Activated naive CD8-positive, alpha-beta T cell treated with anti-CD3 and anti-CD28 coated beads, Interleukin-2, amount 50 U/mL, for 16 hours (primary cell): ENCODE data around the gene ZSCAN5A.
A peak's percentile ranks its signal among the peaks of the same experiment; 100 is the strongest.
"Not testable (repeated sequence)": the region's sequence is repeated elsewhere in the genome, so short reads cannot be mapped to it uniquely, and the experiment has no call there.

ENCODE experiments used
- DNase-seq: peaks from one replicate; pipeline ENCODE4 v3.0.0-alpha.2; 2020; ENCODE audit warnings: low read depth, low spot score

ZSCAN5A gene

DNA sequence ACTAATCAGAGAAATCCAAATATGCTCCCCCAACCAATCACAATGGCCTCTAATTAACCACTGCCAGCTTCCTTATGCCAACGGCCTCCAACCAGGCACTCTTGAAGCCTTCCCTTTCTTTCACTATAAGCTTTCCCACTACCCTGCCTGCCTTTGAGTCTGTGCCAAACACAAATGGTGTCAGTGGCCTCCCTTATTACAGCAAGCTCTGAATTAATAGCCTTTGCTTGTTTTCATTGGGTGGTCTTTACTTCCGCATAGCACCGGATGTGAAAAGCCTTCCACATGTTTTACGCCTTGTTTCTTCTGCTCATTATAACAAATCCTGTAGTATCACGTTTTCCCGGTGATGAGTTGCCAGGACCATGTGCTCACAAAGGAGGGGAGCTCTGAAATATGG lies 43.5 kb downstream of the ZSCAN5A start:
- DNase-seq, result no peak

DNA sequence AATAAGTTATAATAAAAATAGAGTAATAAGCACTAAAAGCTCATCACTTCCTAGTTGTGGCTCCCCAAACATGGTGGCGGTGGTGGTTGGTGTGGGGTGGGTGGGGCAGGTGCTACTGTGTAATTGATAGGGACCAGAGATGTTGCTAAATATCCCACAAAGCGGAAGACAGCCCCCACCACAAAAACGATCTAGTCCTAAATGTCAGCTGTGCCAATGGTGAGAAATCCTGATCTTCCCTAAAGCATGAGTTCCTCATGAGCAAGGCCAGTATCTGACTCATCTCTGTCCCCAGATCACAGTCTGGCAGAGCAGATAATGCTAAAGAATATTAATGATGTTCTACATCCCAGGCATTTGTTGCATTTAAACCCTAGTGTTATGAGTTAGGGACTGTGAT lies 44.0 kb downstream of the ZSCAN5A start:
- DNase-seq, result no peak

DNA sequence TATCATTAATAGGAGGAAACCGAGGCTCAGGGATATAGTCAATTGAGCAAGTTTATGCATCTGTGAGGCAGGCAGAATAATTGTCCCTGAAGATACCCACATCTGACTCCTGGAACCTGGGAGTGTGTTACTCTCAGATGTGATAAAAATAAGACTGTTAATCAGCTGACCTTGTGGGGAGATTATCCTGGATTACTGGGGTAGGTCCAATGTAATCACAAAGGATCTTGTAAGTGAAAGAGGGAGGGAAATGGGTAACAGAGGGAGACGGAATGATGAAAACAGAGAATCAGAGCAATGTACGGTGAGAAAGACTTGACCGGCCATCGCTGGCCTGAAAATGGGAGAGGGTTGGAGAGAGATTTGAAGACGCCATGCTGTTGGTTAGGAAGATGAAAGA lies 45.3 kb downstream of the ZSCAN5A start:
- no peak for DNase-seq

DNA sequence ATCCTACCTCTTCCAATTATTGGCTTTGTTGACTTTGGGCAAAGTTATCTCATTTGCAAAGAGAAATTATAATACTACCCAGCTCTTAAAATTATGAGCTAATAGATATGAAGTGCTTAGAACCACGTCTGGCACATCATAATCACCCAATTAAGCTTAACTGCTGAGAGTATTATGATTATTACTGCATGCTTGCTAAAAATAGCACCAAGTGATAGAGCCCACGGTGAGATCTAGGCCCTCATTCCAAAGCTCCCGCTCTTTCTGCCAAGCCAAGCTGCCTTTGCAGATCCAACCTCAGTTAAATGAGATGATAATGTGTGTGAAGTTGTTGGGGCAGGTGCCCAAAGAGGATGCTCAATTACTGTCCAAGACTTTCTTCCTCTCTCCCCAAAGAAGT lies 48.6 kb downstream of the ZSCAN5A start:
- no peak for DNase-seq

DNA sequence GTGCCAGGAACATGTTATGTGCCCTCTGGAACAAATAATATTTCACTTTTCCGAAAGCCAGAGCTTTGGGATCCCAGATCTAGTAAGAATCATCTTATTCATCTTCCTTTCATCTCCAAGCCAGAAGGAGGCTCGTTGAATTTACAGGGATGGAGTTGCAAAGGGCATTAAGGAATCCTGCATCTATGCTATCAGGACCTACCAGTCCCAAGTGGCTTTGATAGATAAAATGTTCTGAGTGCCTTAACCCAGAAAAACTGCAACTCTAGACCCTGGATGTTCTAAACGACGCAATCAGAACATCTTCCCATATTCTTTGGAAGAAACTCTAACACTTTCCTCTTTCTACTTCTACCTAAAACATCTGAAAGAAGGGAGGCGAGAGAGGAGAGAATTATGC lies 51.3 kb downstream of the ZSCAN5A start:
- no peak for DNase-seq

DNA sequence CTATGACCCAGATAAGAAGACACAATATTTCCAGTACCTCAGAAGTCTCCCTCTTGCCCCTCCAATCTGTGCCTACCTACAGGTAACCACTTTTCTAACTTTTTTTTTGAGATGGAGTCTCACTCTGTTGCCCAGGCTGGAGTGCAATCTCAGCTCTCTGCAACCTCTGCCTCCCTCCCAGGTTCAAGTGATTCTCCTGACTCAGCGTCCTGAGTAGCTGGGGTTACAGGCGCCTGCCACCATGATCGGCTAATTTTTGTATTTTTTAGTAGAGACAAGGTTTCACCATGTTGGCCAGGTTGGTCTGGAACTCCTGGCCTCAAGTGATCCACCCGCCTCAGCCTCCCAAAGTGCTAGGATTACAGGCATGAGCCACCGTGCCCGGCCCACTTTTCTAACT lies 52.7 kb downstream of the ZSCAN5A start:
- DNase-seq, result not testable (repeated sequence)

DNA sequence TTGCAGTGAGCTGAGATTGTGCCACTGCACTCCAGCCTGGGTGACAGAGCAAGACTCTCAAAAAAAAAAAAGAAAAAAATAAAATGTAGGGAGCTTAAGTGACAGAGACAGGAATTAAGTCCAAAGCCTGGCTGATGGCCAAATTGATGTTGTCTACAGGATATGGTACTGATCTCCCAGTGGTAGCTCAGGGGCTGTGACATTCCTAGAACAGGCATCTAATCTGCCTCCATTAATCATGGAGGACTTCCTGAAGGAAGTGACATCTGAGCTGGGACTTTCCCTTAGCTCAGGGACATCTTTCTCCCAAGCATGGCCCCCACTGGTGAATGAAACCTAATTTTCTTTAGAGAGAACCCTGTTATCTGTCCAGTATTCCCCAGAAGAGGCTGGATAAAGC lies 53.5 kb downstream of the ZSCAN5A start:
- no peak for DNase-seq

DNA sequence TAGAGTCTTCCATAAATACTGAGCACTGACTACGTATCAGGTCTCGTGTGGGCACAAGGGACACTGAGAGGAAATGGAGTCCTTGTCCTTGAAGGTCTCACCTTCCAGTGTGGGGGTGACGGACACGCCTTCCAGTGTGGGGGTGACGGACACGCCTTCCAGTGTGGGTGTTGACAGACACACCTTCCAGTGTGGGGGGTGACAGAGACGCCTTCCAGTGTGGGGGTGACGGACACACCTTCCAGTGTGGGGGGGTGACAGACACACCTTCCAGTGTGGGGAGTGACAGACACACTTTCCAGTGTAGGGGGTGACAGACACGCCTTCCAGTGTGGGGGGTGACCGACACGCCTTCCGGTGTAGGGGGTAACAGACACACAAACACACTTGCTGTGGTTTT lies 56.4 kb downstream of the ZSCAN5A start:
- DNase-seq, result no peak

DNA sequence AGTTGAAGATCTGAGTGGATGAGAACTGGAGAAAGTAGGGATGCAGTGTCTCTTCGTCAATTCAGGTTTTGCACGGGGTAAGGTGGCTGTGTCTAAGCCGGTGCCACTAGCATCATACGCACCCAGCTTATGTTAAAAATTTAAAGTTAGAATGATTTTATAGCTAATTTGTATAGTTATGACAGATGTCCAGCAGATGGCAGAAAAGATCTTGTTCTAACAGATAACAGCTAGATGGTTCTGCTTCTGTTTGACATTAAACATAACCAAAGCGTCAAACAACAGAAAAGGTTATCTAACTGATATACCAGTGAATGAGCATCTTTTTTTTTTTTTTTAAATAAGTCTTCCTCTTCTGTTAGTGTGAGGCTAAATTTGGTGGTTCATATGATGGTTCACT lies 60.9 kb downstream of the ZSCAN5A start:
- DNase-seq, result no peak

DNA sequence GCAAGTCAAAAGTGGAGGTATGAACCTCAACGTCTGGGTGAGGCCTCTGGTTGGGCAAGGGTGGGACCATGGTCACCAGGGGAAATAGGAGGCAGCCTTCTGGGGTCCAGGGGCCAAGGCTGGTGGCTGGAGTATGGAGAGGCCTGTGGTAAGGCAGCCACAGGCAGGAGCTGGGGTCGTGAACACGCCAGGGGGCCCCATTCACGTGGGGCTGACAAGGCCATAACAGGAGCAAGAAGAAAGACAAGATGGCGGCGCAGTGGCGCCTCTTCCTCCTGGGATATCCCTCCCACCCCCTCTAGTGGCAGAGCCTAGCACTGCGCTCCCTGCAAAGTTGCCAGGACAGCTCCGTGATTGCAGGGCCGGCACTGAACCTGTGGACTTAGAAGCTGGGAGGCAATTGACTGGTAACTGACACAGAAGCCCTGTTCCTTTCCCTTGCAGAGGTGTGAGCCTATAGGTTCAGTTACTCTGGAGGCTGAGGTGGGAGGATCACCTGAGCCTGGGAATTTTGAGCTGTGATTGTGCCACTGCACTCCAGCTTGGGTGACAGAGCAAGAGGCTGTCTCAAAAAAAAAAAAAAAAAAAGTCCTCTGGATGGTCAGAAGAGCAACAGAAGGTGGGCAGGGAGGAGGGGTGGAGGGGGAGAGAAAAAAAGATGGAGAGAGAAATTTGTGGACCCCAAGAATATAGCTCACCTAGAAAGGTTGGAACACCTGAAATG lies 61.8 kb downstream of the ZSCAN5A start:
- DNase-seq, result peak; percentile 34

DNA sequence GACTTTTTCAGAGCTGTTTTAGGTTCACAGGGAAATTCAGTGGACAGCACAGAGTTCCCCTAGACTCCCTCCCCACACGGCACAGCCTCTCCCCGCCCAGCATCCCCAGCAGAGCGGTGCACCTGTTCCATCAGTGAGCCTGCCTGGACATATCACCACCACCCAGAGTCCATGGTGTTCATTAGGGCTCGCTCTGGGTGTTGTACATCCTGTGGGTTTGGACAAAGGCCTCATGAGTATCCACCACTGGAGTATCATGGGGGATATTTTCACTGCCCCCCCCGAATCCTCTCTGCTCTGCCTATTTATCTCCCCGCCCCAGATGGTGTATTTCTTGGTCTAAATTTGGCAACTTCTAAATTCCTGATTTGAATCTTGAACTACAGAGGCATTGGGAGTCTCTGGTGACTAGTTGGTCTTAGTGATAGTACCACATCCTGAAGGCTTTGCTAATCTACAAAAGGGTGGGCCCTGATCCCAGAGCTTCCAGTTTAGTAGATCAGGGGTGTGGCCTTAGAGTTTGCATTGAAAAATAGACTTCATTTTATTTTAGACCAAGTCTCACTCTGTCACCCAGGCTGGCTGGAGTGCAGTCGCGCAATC lies 65.8 kb downstream of the ZSCAN5A start:
- DNase-seq, result not testable (repeated sequence)

DNA sequence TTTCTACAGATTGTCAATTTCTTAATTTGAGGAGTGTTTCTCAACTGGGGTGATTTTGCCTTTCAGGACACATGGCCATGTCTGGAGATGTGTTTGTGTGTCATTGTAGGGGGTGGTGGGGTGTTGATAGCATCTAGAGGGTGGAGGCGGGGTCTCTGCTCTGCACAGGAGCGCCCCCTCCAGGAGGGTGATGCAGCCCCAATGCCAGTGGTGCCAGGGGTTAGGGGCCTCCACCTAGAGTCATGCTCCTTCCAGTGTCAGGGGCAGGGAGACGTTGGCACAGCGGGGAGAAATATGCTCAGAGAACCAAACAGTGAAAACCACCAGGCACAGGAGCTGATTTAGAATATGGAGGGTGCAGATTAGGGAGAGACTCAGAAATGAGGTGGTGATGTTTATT lies 68.9 kb downstream of the ZSCAN5A start:
- DNase-seq, result not testable (repeated sequence)

DNA sequence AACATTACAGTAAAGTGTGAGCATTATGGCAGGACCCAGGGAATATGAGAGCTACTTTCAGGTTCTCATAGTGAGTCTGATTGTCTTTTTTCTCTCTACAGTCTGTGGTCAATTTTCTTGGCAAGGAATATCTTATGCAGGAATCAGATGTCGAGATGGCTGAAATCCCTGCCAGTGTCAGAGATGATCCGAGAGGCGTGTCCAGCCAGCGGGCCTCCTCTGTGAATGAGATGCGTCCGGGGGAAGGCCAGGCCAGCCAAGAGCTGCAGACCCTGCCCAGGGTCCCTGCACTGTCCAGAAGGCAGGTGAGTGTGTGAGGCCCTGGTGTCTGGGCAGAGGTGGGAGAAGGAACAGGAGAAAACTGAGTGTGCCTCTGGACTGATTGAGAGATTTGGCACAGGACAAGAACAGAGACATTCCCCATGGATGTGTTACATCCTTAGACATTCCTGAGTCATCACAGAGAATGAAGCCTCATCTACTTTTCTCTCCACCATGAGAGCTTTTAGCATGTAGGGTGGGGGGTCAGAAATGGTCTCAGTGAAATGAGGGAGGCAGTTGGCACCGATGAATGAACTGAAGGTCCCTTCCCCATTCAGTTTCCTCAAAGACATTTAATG lies 69.4 kb downstream of the ZSCAN5A start:
- DNase-seq, result no peak

DNA sequence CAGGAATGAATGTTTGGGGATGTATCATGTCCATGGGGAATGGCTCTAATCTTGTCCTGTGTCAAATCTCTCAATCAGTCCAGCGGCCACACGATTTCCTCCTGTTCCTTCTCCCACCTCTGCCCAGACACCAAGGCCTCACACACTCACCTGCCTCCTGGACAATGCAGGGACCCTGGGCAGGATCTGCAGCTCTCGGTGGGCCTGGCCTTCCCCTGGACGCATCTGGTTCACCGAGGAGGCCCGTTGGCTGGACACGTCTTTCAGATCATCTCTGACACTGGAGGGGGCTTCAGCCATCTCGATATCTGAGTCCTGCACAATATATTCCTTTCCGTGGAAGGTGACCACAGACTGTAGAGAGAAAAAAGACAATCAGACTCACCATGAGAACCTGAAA lies 91.2 kb downstream of the ZSCAN5A start:
- no peak for DNase-seq

DNA sequence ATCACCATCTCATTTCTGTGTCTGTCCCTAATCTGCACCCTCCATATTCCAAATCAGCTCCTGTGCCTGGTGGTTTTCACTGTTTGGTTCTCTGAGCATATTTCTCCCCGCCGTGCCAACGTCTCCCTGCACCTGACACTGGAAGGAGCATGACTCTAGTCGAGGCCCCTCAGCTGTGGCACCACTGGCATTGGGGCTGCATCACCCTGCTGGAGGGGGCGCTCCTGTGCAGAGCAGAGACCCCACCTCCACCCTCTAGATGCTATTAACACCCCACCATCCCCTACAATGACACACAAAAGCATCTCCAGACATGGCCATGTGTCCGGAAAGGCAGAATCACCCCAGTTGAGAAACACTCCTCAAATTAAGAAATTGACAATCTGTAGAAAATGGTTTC lies 91.7 kb downstream of the ZSCAN5A start:
- no peak for DNase-seq

DNA sequence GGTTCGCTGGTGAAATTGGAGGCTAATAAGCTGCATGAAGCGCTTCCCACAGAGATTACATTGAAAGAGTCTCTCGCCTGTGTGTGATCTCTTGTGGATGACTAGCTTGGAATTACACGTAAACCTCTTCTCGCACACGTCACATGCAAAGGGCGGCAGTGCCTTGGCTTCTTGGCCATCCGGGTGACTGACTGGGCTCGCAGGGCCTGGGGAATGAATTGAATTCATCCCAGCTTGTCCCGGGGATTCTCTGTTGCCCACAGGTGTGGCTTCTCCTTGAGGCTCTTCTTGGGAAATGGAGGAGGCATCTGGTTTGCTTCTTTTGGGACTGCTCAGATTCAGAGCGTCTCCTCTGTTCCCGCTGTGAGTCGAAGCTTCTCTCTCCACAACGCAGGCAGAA lies 92.8 kb downstream of the ZSCAN5A start:
- DNase-seq, result no peak

DNA sequence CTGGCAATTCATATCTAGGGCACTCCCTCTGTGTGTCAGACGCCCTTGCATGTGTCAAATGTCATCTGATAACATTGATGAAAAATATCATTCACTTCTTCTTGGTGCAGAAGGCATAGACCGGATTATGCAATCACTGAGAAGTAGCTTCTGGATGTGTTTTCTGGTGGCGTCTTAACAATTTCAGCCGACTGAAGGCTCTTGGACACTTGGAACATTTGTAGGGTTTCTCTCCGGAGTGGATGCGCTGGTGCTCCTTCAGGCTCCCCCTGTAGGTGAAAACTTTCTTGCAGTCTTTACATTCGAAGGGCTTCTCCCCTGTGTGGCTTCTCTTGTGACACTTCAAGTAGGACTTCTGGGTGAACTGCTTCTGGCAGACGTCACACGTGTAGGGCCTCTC lies 93.2 kb downstream of the ZSCAN5A start:
- DNase-seq, result not testable (repeated sequence)

DNA sequence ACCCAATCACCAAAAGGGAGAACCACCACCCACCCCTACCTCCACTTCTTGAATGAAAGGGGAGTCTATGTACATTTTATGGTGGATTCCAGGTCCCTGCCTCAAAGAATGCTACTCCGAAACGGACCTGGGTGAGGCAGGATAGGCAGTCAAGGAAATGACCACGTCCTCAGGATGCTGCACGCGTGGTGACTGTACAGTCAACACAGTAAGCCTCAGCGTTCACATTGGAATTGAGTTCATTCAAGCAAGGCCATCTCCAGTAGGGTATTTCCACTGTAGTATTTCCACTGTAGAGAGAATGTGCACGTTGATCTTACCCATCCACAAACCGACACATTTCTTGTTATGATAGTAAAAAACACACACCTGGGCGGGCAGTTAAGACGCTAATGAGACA lies 95.7 kb downstream of the ZSCAN5A start:
- DNase-seq, result no peak

DNA sequence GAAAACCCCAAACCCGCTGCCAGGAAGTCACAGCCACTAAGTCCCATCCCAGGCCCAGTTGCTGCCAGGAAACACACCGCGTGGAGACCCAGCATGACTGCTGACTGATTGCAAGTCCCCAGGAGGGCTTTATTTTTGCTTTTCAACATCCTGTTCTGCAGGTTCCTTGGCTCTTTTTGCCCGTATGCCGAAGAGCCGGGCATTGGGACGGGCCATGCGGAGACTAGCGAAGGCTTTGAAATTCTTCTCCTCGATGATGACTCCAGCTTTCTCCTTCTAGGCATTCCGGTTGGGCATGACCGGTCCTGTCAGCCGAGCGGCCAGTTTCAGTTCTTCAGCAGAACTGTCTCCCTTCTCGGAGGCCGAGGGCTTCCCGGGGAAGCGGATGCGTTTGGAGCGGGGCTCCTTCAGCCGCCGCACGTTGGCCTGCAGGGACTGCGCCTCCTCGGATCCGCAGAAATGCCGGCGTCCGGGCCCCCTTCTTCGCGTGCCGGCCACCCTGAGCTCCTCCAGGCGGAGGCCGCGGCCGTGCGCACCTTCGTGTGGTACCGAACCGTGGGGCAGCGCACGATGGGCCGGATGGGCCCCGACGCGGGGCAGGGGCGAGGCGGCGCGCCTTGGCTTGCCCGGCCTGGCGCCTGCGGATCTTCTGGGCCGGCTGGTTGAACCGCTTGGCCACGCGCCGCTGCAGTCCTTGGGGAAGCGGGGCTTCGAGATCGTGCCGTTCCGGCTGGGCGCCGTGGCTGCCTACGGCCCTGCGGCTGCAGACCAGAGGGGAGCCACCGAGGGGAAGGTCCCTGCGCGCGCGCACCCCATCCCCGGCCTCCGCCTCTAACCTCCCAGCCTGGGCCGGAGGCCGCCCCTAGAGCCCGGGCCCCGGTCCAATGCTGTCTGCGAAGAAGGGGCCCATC lies 97.3 kb downstream of the ZSCAN5A start:
- DNase-seq, result no peak

DNA sequence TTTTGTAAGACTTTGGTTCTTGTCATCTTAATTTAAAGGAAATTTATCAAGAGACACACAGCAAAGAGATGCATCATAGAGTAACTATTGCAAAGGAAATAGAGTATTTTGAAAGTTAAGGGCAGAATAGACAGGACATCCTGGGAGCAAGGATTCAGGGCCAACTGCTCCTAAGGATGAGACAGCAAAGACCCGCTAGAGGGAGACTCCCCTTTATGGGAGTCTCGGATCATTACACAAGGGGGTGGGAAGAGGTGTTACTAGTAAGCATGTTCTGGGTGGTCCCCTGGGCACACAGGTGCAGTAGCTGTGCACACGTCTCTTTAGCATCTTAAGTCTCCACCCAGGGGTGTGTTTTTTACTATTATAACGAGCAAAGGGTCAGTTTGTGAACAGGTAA lies 102.9 kb downstream of the ZSCAN5A start:
- no peak for DNase-seq

DNA sequence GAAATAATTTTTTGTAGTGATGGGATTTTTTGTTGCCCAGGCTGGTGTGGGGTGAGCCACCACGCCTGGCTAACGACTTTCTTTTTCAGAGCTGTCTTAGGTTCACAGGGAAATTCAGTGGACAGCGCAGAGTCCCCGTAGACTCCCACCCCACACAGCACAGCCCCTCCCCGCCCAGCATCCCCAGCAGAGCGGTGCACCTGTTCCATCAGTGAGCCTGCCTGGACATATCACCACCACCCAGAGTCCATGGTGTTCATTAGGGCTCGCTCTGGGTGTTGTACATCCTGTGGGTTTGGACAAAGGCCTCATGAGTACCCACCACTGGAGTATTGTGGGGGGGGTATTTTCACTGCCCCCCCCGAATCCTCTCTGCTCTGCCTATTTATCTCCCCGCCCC lies 104.6 kb downstream of the ZSCAN5A start:
- DNase-seq, result not testable (repeated sequence)

DNA sequence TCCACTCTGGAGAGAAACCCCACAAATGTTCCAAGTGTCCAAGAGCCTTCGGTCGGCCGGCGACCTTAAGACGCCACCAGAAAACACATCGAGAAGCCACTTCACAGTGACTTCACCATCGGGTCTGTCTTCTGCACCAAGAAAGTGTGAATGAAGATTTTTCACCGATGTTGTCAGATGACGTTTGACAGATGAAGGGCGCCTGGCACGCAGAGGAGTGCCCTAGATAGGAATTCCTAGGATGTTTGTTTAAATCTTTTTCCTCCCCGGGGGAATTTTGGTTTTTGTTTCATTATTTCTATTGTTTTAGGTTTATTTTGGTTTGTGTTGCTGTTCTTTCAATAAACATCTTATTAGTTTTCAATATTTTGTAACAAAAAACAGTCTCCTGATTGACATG lies 105.5 kb downstream of the ZSCAN5A start:
- DNase-seq, result no peak
